Stomach (tissue), 9 donors: Measurements from ENCODE around the gene RGS7. TPM values are rescaled to one million over a fixed set of nuclear protein-coding genes. Genes with fewer than 3 reads are reported as not detected.

Experiments used
- DNase-seq, 2 donors: peaks; one replicate each; pipeline versions ENCODE4 v3.0.0 to v3.0.0-alpha.2; 2013 to 2019
- H3K27ac ChIP-seq, 5 donors: fragments of 200-600 bp in 4 of 5; sonication (generic) in 4 of 5; one replicate each; pipeline ENCODE4 v1.5.1; 2013 to 2019; ENCODE audit warnings: mild to moderate bottlenecking in 1 of 5, moderate library complexity in 1 of 5
- H3K27me3 ChIP-seq, 3 donors: fragments of 200-600 bp; sonication (generic); one replicate each; pipeline ENCODE4 v1.5.1; 2017 to 2019; ENCODE audit warnings: mixed run types in 1 of 3
- H3K36me3 ChIP-seq, 4 donors: fragments of 200-600 bp; sonication (generic); 1 replicate in 3 of 4; 2 replicates in 1 of 4; pipeline ENCODE4 v1.5.1; 2016 to 2019
- H3K4me1 ChIP-seq, 4 donors: fragments of 200-600 bp; sonication (generic); one replicate each; pipeline ENCODE4 v1.5.1; 2016 to 2019
- H3K4me3 ChIP-seq, 4 donors: fragments of 200-600 bp; sonication (generic) in 3 of 4; one replicate each; pipeline ENCODE4 v1.5.1; 2016 to 2019; ENCODE audit warnings: mild to moderate bottlenecking in 1 of 4
- H3K9me3 ChIP-seq, 4 donors: fragments of 200-600 bp; sonication (generic); one replicate each; pipeline ENCODE4 v1.5.1; 2016 to 2019
- EP300 ChIP-seq: sonication (generic); formaldehyde crosslinking; IDR thresholded peaks from one replicate; pipeline ENCODE4 v1.6.1; 2017; ENCODE audit warnings: antibody characterized with exemption
- POLR2A ChIP-seq, 4 donors: fragments of 450-650 bp; IDR thresholded peaks; one replicate each; pipeline ENCODE4 v1.6.1; 2016; ENCODE audit warnings: antibody characterized with exemption in 4 of 4, control low read depth in 2 of 4, mild to moderate bottlenecking in 1 of 4, moderate library complexity in 1 of 4
- POLR2AphosphoS5 ChIP-seq, 3 donors: sonication (generic); formaldehyde crosslinking; IDR thresholded peaks; one replicate each; pipeline ENCODE4 v1.6.1; 2016; ENCODE audit warnings: antibody characterized with exemption in 3 of 3
- WGBS, 5 donors: extraction: QIAGEN DNeasy Blood & Tissue Kit in 3 of 5; methylation state at CpG; one replicate each; pipeline versions ENCODE4 v1.1.5 to v1.1.7; 2013 to 2018; 5-methylcytosine and 5-hydroxymethylcytosine counted together
- intact Hi-C: fragments of 100-400 bp; cut with DNase I; formaldehyde crosslinking; loops from one replicate; pipeline ENCODE4 v1.15.1; 2023; ENCODE audit warnings: low total_unique reads
- polyA plus RNA-seq, 3 donors: library from polyadenylated mRNA; stranded (reverse); fragments of 200-250 nt; gene quantifications; one replicate each; pipeline ENCODE4 v1.2.3, GENCODE V29; 2013
- total RNA-seq, 5 donors: library from RNA; depleted of rRNA; stranded (reverse); fragments of >200 nt; gene quantifications; one replicate each; pipeline versions ENCODE4 v1.1.0 to v1.2.3, GENCODE V29; 2014 to 2016
- TF ChIP-seq, protein P1 (sequence below), 7 experiments: fragments of 450-650 bp in 4 of 7; fragments of 200-600 bp in 3 of 7; sonication (generic) in 3 of 7; IDR thresholded peaks; one replicate each; pipeline ENCODE4 v1.5.1; 2016 to 2019; ENCODE audit warnings: antibody characterized with exemption in 7 of 7, control low read depth in 2 of 7, mild to moderate bottlenecking in 1 of 7
- donor health status: healthy with polysubstance abuse.
- donor health status: Bipolar disorder and iron deficiency.
- donor health status: healthy.

The RGS7 gene
- total and polyA plus RNA-seq, 8 donors, result 0.23 to 2.9 (median 1.9) TPM; not detected in 2

DNA sequence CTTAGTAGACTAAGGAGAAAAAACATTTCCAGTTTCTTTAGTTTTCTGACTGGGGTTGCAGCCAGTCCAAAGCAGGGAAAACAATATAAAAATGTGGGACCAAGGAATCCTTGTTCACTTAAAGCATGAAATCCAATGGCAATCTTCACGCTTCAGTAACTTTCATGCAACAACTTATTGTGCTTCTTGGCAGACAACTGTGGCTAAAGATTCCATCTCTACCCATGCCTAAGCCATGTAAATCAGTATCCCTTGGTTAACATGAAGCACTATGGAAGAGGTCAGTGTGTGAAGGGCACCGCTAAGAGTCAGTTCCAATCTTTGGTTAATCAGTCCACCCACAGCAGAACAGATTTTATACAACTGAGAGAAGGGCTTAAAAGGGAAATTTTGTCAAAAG, 543.3 kb downstream of the RGS7 start:
- Histone ChIP-seq H3K4me1 (no peaks in the 10 kb centered on the region), H3K4me3 (no peak overlapping the region), H3K27me3 (no peaks in the 10 kb centered on the region), H3K36me3 (no peaks in the 10 kb centered on the region), H3K27ac (no peak overlapping the region), H3K9me3 (no peaks in the 10 kb centered on the region)
- intact Hi-C loops, result no loop called here
- no peak for TF ChIP-seq POLR2A (IDR thresholded peaks at IDR 0.05)
- TF ChIP-seq, protein P1, sequence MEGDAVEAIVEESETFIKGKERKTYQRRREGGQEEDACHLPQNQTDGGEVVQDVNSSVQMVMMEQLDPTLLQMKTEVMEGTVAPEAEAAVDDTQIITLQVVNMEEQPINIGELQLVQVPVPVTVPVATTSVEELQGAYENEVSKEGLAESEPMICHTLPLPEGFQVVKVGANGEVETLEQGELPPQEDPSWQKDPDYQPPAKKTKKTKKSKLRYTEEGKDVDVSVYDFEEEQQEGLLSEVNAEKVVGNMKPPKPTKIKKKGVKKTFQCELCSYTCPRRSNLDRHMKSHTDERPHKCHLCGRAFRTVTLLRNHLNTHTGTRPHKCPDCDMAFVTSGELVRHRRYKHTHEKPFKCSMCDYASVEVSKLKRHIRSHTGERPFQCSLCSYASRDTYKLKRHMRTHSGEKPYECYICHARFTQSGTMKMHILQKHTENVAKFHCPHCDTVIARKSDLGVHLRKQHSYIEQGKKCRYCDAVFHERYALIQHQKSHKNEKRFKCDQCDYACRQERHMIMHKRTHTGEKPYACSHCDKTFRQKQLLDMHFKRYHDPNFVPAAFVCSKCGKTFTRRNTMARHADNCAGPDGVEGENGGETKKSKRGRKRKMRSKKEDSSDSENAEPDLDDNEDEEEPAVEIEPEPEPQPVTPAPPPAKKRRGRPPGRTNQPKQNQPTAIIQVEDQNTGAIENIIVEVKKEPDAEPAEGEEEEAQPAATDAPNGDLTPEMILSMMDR (IDR thresholded peaks at IDR 0.05), result no peak
- TF ChIP-seq POLR2AphosphoS5 (IDR thresholded peaks at IDR 0.05), result no peak
- TF ChIP-seq EP300, result no peak
- 94 to 100% (median 96%) methylated on average over 2 of the region's 2 CpGs for WGBS, 5 donors
- no peak for DNase-seq

DNA sequence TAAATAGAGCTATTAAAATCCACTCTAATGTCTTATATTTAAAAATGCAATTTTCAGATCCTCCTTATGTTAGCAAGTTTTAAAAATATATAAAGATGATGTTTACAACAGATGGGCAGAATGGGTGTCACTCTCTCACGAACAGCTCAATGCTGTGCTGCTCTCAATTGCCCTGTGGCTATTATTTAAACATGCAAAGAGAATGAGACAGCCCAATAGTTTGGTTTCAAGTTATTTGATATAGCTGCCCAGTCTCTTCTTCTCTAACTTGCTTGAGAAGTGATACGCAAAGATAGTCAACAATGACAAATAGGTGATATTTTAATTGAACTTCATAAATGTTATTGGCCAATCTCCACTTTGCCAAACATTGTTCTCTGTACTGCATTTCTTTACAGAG, 545.7 kb downstream of the RGS7 start:
- Histone ChIP-seq H3K27me3 (no peaks in the 10 kb centered on the region), H3K4me1 (no peaks in the 10 kb centered on the region), H3K4me3 (no peak overlapping the region), H3K9me3 (no peaks in the 10 kb centered on the region), H3K36me3 (no peaks in the 10 kb centered on the region), H3K27ac (no peak overlapping the region)
- TF ChIP-seq EP300 (no peak), POLR2AphosphoS5 (IDR thresholded peaks at IDR 0.05) (no peak), POLR2A (IDR thresholded peaks at IDR 0.05) (no peak)
- TF ChIP-seq, protein P1 (IDR thresholded peaks at IDR 0.05), result no peak
- WGBS, 5 donors, result 86 to 93% (median 88%) methylated on average over 2 of the region's 2 CpGs
- DNase-seq, result no peak
- intact Hi-C loops, result no loop called here

DNA sequence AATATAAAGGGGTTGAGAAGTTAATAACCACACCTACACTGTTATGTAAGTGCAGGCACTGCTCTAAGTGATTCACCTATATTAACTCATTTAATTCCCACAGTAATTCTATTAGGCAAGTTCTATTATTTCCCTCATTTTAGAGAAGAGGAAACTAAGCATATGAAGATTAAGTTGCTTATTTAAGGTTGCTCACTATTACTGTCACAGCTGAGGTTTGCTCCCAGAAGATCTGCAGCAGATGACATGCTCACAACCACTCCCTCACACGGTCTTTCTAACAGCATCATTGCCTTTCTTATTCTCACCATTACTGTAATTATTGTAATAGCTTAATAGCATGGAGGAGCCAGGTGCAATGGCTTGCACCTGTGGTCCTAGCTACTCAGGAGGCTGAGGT, 548.6 kb downstream of the RGS7 start:
- no peak overlapping the region for H3K27ac ChIP-seq
- no peaks in the 10 kb centered on the region for H3K36me3 ChIP-seq
- no peaks in the 10 kb centered on the region for H3K27me3 ChIP-seq
- DNase-seq, result no peak
- 62 to 86% (median 78%) methylated on average over 1 of the region's 1 CpG for WGBS, 5 donors
- intact Hi-C loops, result no loop called here
- no peaks in the 10 kb centered on the region for H3K9me3 ChIP-seq
- H3K4me1 ChIP-seq, result no peaks in the 10 kb centered on the region
- no peak overlapping the region for H3K4me3 ChIP-seq
- TF ChIP-seq, protein P1 (IDR thresholded peaks at IDR 0.05), result no peak
- TF ChIP-seq POLR2AphosphoS5 (IDR thresholded peaks at IDR 0.05), result no peak
- TF ChIP-seq EP300, result no peak
- no peak for TF ChIP-seq POLR2A (IDR thresholded peaks at IDR 0.05)

DNA sequence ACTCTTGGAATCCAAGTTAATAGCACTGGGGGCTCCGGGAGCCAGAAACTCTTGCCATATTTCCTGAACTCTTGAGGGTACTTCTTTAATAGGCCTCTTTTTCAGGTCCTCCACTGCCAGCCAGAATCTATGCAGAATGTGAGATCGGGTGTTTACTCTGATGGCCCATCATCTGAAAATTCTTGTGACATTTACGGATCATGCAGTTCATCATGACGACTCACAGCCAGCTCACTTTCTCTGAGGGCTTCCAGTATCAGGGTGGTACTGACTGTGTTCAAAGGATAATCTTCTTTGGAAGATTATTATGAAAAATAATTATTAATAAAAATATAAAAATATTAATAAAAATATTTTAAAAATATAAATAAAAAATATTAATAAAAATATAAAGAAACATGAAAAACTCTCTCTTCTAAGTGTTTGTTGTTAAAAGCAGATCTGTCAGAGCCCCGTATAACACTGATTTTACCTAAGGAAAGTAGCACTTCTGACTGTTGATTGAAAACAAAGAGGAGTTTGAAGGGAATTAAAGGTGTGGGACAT, 550.7 kb downstream of the RGS7 start:
- TF ChIP-seq, protein P1 (IDR thresholded peaks at IDR 0.05), result no peak
- TF ChIP-seq POLR2A (IDR thresholded peaks at IDR 0.05) (no peak), POLR2AphosphoS5 (IDR thresholded peaks at IDR 0.05) (no peak), EP300 (no peak)
- Histone ChIP-seq H3K4me3 (no peak overlapping the region), H3K36me3 (no peaks in the 10 kb centered on the region), H3K4me1 (no peaks in the 10 kb centered on the region), H3K9me3 (no peaks in the 10 kb centered on the region), H3K27ac (no peak overlapping the region), H3K27me3 (no peaks in the 10 kb centered on the region)
- no peak for DNase-seq
- 87 to 94% (median 91%) methylated on average over 5 of the region's 5 CpGs for WGBS, 5 donors
- intact Hi-C loops, result no loop called here
